Mesenchymal stem cell (in vitro differentiated cells and primary cell): ENCODE data around the gene RIPK1.
"Not testable (repeated sequence)": the region's sequence is repeated elsewhere in the genome, so short reads cannot be mapped to it uniquely, and the experiment has no call there.

Experiments
- DNase-seq: peaks from one replicate; pipeline ENCODE4 v3.0.0-alpha.2; 2013
- H2AFZ ChIP-seq: one replicate; pipeline ENCODE4 v1.6.1; 2013; ENCODE audit warnings: low read depth, mild to moderate bottlenecking, control low read depth, inconsistent platforms, low read length, moderate library complexity
- H2AK5ac ChIP-seq: 2 replicates; pipeline ENCODE4 v1.6.1; 2013; ENCODE audit warnings: low read length, moderate library complexity, mild to moderate bottlenecking, inconsistent platforms; ENCODE audit not compliant: severe bottlenecking
- H2BK120ac ChIP-seq: one replicate; pipeline ENCODE4 v1.6.1; 2013; ENCODE audit warnings: low read depth, mild to moderate bottlenecking, inconsistent platforms, low read length, moderate library complexity
- H2BK12ac ChIP-seq, 2 experiments: one replicate each; pipeline ENCODE4 v1.6.1; 2013; ENCODE audit warnings: inconsistent platforms in 2 of 2, low read length in 2 of 2, mild to moderate bottlenecking in 2 of 2, moderate library complexity in 2 of 2, control low read depth in 1 of 2
- H2BK15ac ChIP-seq: one replicate; pipeline ENCODE4 v1.6.1; 2013; ENCODE audit warnings: mild to moderate bottlenecking, low read depth, inconsistent platforms; ENCODE audit not compliant: poor library complexity, severe bottlenecking
- H2BK5ac ChIP-seq: 2 replicates; pipeline ENCODE4 v1.6.1; 2013; ENCODE audit warnings: low read depth, mild to moderate bottlenecking, low read length, control low read depth, inconsistent platforms; ENCODE audit not compliant: poor library complexity, severe bottlenecking
- H3K14ac ChIP-seq, 2 experiments: one replicate each; pipeline ENCODE4 v1.6.1; 2013; ENCODE audit warnings: inconsistent platforms in 2 of 2, low read length in 2 of 2, control low read depth in 1 of 2, mild to moderate bottlenecking in 1 of 2, moderate library complexity in 1 of 2
- H3K18ac ChIP-seq, 2 experiments: one replicate each; pipeline ENCODE4 v1.6.1; 2013; ENCODE audit warnings: inconsistent platforms in 2 of 2, low read length in 2 of 2, control low read depth in 1 of 2, low read depth in 1 of 2, mild to moderate bottlenecking in 1 of 2
- H3K23ac ChIP-seq, 2 experiments: one replicate each; pipeline ENCODE4 v1.6.1; 2013; ENCODE audit warnings: inconsistent platforms in 2 of 2, low read length in 2 of 2, mild to moderate bottlenecking in 2 of 2, moderate library complexity in 2 of 2, control low read depth in 1 of 2
- H3K27ac ChIP-seq: 2 replicates; pipeline ENCODE4 v1.5.1; 2013; ENCODE audit warnings: mild to moderate bottlenecking, moderate library complexity, low read length, control low read depth, inconsistent platforms; ENCODE audit not compliant: poor library complexity, severe bottlenecking
- H3K27me3 ChIP-seq, 2 experiments: 2 replicates each; pipeline versions ENCODE4 v1.6.1 to v1.7.0; 2013; ENCODE audit warnings: low read length in 2 of 2, mild to moderate bottlenecking in 2 of 2, moderate library complexity in 2 of 2, control low read depth in 1 of 2, inconsistent platforms in 1 of 2; ENCODE audit not compliant: control insufficient read depth in 1 of 2, insufficient read depth in 1 of 2
- H3K36me3 ChIP-seq, 2 experiments: 2 replicates each; pipeline versions ENCODE4 v1.6.1 to v1.7.0; 2013; ENCODE audit warnings: low read length in 2 of 2, control low read depth in 1 of 2, inconsistent platforms in 1 of 2, low read depth in 1 of 2, mild to moderate bottlenecking in 1 of 2; ENCODE audit not compliant: insufficient read depth in 2 of 2, control insufficient read depth in 1 of 2
- H3K4ac ChIP-seq, 2 experiments: one replicate each; pipeline ENCODE4 v1.6.1; 2013; ENCODE audit warnings: inconsistent platforms in 2 of 2, low read length in 2 of 2, mild to moderate bottlenecking in 2 of 2, moderate library complexity in 2 of 2, control low read depth in 1 of 2, low read depth in 1 of 2
- H3K4me1 ChIP-seq: 2 replicates; pipeline ENCODE4 v1.6.1; 2013; ENCODE audit warnings: low read depth, low read length, control low read depth; ENCODE audit not compliant: control insufficient read depth, insufficient read depth
- H3K4me2 ChIP-seq: 2 replicates; pipeline ENCODE4 v1.6.1; 2013; ENCODE audit warnings: low read length, mild to moderate bottlenecking, inconsistent platforms; ENCODE audit not compliant: poor library complexity, severe bottlenecking
- H3K4me3 ChIP-seq, 2 experiments: 2 replicates each; pipeline versions ENCODE4 v1.5.1 to v1.7.0; 2013; ENCODE audit warnings: low read length in 2 of 2, mild to moderate bottlenecking in 2 of 2, control low read depth in 1 of 2, low read depth in 1 of 2; ENCODE audit not compliant: insufficient read depth in 1 of 2
- H3K79me1 ChIP-seq: replicated peaks from 2 replicates; pipeline ENCODE4 v1.6.1; 2013; ENCODE audit warnings: mild to moderate bottlenecking, control low read depth, low read length, inconsistent platforms; ENCODE audit not compliant: poor library complexity, severe bottlenecking
- H3K9ac ChIP-seq: 2 replicates; pipeline ENCODE4 v1.7.0; 2013; ENCODE audit warnings: mild to moderate bottlenecking, low read length, moderate library complexity
- H3K9me3 ChIP-seq: 2 replicates; pipeline ENCODE4 v1.7.0; 2013; ENCODE audit warnings: mild to moderate bottlenecking, low read length; ENCODE audit not compliant: control insufficient read depth
- H4K8ac ChIP-seq: one replicate; pipeline ENCODE4 v1.6.1; 2013; ENCODE audit warnings: inconsistent platforms, mild to moderate bottlenecking, low read length, moderate library complexity
- H4K91ac ChIP-seq: one replicate; pipeline ENCODE4 v1.6.1; 2013; ENCODE audit warnings: mild to moderate bottlenecking, low read length, inconsistent platforms
- WGBS: methylation state at CpG from one replicate; pipeline ENCODE4 v1.1.7; 2013; ENCODE audit warnings: mixed read lengths; 5-methylcytosine and 5-hydroxymethylcytosine counted together

Gene RIPK1

GRCh38 chr6:3046295-3046694 is 22.0 kb upstream of the RIPK1 start:
- Histone ChIP-seq H3K23ac (no peak overlapping the region), H3K18ac (no peak overlapping the region), H3K14ac (no peak overlapping the region), H2BK120ac (no peak overlapping the region), H3K36me3 (no peaks in the 10 kb centered on the region), H3K4me1 (no peaks in the 10 kb centered on the region), H2BK12ac (no peak overlapping the region), H2BK15ac (no peak overlapping the region), H3K9me3 (no peaks in the 10 kb centered on the region), H2AFZ (no peak overlapping the region), H3K27me3 (peaks cover 0 to 7% of the 10 kb centered on the region in 2 experiments), H3K4ac (no peak overlapping the region), H4K8ac (no peak overlapping the region), H2BK5ac (no peak overlapping the region), H3K4me3 (no peak overlapping the region), H3K79me1 (no peaks in the 10 kb centered on the region), H3K9ac (no peak overlapping the region), H3K27ac (no peak overlapping the region), H4K91ac (no peak overlapping the region), H3K4me2 (no peak overlapping the region), H2AK5ac (no peak overlapping the region)
- WGBS: 87% methylated on average over 3 of the region's 3 CpGs
- DNase-seq: no peak

- not testable (repeated sequence) for H2BK5ac ChIP-seq
Observed at GRCh38 chr6:3048009-3048408, 20.3 kb upstream of the RIPK1 start.

DNA sequence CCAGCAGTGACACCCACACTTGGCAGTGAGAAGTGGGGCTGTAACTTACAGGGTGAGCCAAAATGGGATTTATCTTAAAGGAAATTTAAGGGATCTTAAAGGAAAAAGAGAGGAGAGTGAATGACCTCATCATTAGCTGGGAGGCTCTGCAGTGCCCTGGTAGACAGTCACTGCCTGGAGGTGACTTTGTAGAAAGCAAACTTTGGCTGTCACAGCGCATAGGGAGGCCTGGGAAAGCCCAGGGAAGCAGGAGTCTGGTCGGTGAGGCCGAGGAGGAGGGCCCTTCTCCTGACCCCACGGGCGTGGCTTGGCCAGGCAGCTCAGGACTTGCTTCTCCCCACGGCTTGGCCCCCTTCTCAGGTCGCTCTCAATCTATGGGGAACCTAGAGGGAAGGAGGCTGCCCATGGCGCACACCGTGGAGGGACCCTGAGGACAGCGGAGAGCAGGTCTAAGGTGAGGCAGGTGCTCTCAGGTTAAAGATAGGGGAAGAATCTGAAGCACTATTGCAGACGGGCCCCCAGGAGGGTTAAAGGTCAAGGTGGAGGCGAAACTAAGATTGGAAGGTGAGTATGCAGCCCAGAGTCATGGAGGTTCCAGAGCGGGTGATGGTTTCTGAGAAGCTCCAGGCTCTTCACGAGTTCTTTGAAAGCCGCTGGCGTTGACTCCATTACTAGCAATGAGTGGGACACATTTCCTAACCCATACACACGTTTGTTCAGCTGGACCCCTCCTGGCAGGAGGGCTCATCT is 15.6 kb upstream of the RIPK1 start:
- Histone ChIP-seq H3K27ac (no peak overlapping the region), H3K14ac (no peak overlapping the region), H2BK5ac (no peak overlapping the region), H3K9ac (peak overlapping the region; percentile 40), H2BK12ac (no peak overlapping the region), H2BK15ac (no peak overlapping the region), H3K4me2 (no peak overlapping the region), H3K4me3 (peak overlapping the region in 1 of 2 experiments; percentile 72), H3K4me1 (peaks cover 4% of the 10 kb centered on the region), H2AFZ (no peak overlapping the region), H3K79me1 (no peaks in the 10 kb centered on the region), H2AK5ac (no peak overlapping the region), H4K91ac (no peak overlapping the region), H3K18ac (no peak overlapping the region), H3K4ac (no peak overlapping the region), H3K27me3 (peaks cover 0 to 9% of the 10 kb centered on the region in 2 experiments), H2BK120ac (no peak overlapping the region), H3K23ac (no peak overlapping the region), H3K9me3 (no peaks in the 10 kb centered on the region), H3K36me3 (no peaks in the 10 kb centered on the region), H4K8ac (peak overlapping the region; percentile 42)
- whole genome bisulfite sequencing: 87% methylated on average over 17 of the region's 17 CpGs
- no peak for DNase-seq

More at GRCh38 chr6:3048009-3048408, 20.3 kb upstream of the RIPK1 start:
- not testable (repeated sequence) for H3K36me3 ChIP-seq, H3K27ac ChIP-seq, DNase-seq, H3K27me3 ChIP-seq, H3K4ac ChIP-seq, H2BK12ac ChIP-seq, H3K4me3 ChIP-seq, H3K18ac ChIP-seq, H3K4me2 ChIP-seq, H2BK15ac ChIP-seq, H2BK120ac ChIP-seq, H4K91ac ChIP-seq, H3K79me1 ChIP-seq, H3K9ac ChIP-seq, H3K14ac ChIP-seq, H2AFZ ChIP-seq, H4K8ac ChIP-seq, H2AK5ac ChIP-seq, H3K9me3 ChIP-seq, H3K4me1 ChIP-seq
- WGBS: 97% methylated on average over 3 of the region's 4 CpGs
- H3K23ac ChIP-seq: peak overlapping the region in 1 of 2 experiments; percentile 10

DNA sequence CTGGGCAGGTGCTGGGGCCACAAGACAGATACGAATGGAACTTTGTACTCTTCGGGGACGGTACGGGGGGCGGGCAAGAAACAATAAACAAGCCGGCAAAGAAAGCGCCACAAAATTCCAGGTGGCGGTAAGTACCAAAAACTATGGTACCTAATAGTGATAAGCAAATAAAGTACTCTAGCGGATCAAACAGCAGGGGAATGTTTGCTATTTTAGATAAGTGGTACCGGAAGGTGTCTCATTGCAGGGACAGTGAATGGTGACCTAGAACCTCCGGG is 15.1 kb upstream of the RIPK1 start:
- Histone ChIP-seq H3K4me3 (peak overlapping the region; percentile 8 to 72), H3K27ac (no peak overlapping the region), H3K36me3 (no peaks in the 10 kb centered on the region), H3K18ac (peak overlapping the region in 1 of 2 experiments; percentile 68), H3K79me1 (no peaks in the 10 kb centered on the region), H3K9ac (peak overlapping the region; percentile 55), H2BK15ac (no peak overlapping the region), H2AFZ (peak overlapping the region; percentile 61), H2AK5ac (no peak overlapping the region), H3K14ac (no peak overlapping the region), H2BK5ac (no peak overlapping the region), H3K23ac (no peak overlapping the region), H3K4me1 (peaks cover 4% of the 10 kb centered on the region), H2BK120ac (no peak overlapping the region), H4K91ac (no peak overlapping the region), H4K8ac (no peak overlapping the region), H3K4ac (no peak overlapping the region), H3K4me2 (peak overlapping the region; percentile 14), H3K9me3 (no peaks in the 10 kb centered on the region), H3K27me3 (peaks cover 0 to 9% of the 10 kb centered on the region in 2 experiments), H2BK12ac (no peak overlapping the region)
- DNase-seq: no peak
- WGBS: 81% methylated on average over 11 of the region's 11 CpGs
